Measurements from ENCODE around the gene KCNJ12.
"Not testable (repeated sequence)": the region's sequence is repeated elsewhere in the genome, so short reads cannot be mapped to it uniquely, and the experiment has no call there.

KCNJ12 gene

DNA sequence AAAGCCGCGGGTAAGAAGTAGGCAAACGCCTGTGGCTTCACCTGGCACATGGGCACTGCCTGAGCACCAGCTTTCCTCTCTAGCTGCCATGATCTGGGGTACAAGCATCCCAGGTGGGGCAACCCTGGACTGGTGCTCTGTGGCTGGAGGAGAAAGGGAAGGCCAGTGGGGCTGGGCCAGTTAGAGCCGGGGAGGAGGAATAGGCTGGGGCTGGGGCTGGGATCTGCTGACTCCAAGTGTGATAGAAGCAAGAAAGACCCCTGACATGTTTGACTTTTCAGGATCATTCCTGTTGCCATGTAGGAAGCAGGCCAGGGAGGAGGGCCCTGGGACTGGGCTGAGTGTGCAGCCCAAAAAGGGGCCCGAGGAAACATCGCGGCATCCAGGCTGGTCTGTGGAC lies 48.5 kb downstream of the KCNJ12 start:
- POLR2A ChIA-PET; H3K4me3 ChIP-seq (ENCODE audit: control insufficient read depth in 1 of 7, extremely low read depth in 1 of 7, insufficient read depth in 4 of 7, low read depth in 2 of 7, low read length in 6 of 7); H3K36me3 ChIP-seq (ENCODE audit: control insufficient read depth in 4 of 4, insufficient read depth in 4 of 4, low read length in 3 of 4); DNase-seq; CTCF ChIA-PET; H3K27me3 ChIP-seq (replicated peaks in 2 of 5; ENCODE audit: control insufficient read depth in 4 of 5, insufficient read depth in 5 of 5, low read length in 4 of 5); H3K27ac ChIP-seq (ENCODE audit: insufficient read depth in 1 of 2, low read depth in 1 of 2, low read length in 2 of 2, poor library complexity in 1 of 2, severe bottlenecking in 2 of 2); H3K9me3 ChIP-seq (ENCODE audit: control extremely low read depth in 1 of 5, control insufficient read depth in 4 of 5, insufficient read depth in 2 of 5, low read depth in 1 of 5, low read length in 4 of 5); H3K4me1 ChIP-seq (ENCODE audit: control extremely low read depth in 1 of 4, control insufficient read depth in 4 of 4, insufficient read depth in 4 of 4, low read length in 3 of 4): not testable (repeated sequence)
- WGBS (ENCODE audit: insufficient coverage): 95% methylated on average over 4 of the region's 7 CpGs

DNA sequence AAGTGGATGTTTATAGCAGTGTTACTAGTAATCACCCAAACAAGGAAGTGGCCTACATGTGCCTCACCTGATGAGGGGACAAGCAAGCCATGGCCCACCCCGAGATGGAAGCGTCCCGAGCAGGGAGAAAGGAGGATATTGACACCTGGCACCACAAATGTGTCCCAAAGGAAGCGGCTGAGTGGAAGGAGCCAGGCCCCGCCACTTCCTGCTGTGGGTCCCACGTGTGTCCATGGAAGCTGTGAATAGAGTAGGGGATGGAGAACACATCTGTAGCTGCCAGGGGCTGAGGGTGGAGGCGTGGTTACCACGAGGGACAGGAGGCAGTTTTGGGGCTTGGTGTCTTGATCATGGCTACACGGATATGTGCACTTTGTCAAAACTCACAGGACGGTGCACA lies 49.2 kb downstream of the KCNJ12 start:
- ChIA-PET CTCF (no interaction called here), POLR2A (no interaction called here)
- no peak overlapping the region for H3K4me3 ChIP-seq (ENCODE audit: control insufficient read depth in 1 of 7, extremely low read depth in 1 of 7, insufficient read depth in 4 of 7, low read depth in 2 of 7, low read length in 6 of 7)
- DNase-seq: no peak
- H3K36me3 ChIP-seq (ENCODE audit: control insufficient read depth in 4 of 4, insufficient read depth in 4 of 4, low read length in 3 of 4): no peaks in the 10 kb centered on the region
- H3K9me3 ChIP-seq (ENCODE audit: control extremely low read depth in 1 of 5, control insufficient read depth in 4 of 5, insufficient read depth in 2 of 5, low read depth in 1 of 5, low read length in 4 of 5): no peaks in the 10 kb centered on the region
- H3K4me1 ChIP-seq (ENCODE audit: control extremely low read depth in 1 of 4, control insufficient read depth in 4 of 4, insufficient read depth in 4 of 4, low read length in 3 of 4): no peaks in the 10 kb centered on the region
- no peaks in the 10 kb centered on the region for H3K27me3 ChIP-seq (replicated peaks in 2 of 5; ENCODE audit: control insufficient read depth in 4 of 5, insufficient read depth in 5 of 5, low read length in 4 of 5)
- WGBS (ENCODE audit: insufficient coverage): 79% methylated on average over 8 of the region's 10 CpGs
- H3K27ac ChIP-seq (ENCODE audit: insufficient read depth in 1 of 2, low read depth in 1 of 2, low read length in 2 of 2, poor library complexity in 1 of 2, severe bottlenecking in 2 of 2): no peak overlapping the region

DNA sequence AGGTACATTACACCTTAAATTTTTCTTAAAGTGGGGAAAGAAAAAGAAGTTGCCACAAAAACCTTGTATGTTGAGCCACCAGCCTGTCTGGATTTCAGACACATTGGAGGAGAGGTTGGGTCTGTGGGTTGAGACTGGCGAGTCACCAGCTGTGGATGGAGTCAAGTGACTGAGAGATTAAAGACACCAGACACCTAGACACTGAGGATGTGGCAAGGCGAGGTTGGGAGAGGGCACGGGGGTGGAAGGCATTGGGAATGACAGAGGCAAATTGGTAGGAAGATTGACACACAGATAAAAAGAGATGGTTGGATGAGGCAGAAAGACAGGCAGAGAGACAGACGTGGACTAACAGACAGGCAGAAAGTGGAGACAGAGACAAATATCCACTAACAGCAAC lies 49.6 kb downstream of the KCNJ12 start:
- H3K27ac ChIP-seq (ENCODE audit: insufficient read depth in 1 of 2, low read depth in 1 of 2, low read length in 2 of 2, poor library complexity in 1 of 2, severe bottlenecking in 2 of 2): no peak overlapping the region
- no peaks in the 10 kb centered on the region for H3K4me1 ChIP-seq (ENCODE audit: control extremely low read depth in 1 of 4, control insufficient read depth in 4 of 4, insufficient read depth in 4 of 4, low read length in 3 of 4)
- POLR2A ChIA-PET: no interaction called here
- no peak for DNase-seq
- H3K4me3 ChIP-seq (ENCODE audit: control insufficient read depth in 1 of 7, extremely low read depth in 1 of 7, insufficient read depth in 4 of 7, low read depth in 2 of 7, low read length in 6 of 7): no peak overlapping the region
- no peaks in the 10 kb centered on the region for H3K27me3 ChIP-seq (replicated peaks in 2 of 5; ENCODE audit: control insufficient read depth in 4 of 5, insufficient read depth in 5 of 5, low read length in 4 of 5)
- 67% methylated on average over 4 of the region's 4 CpGs for whole genome bisulfite sequencing (ENCODE audit: insufficient coverage)
- CTCF ChIA-PET: no interaction called here
- no peaks in the 10 kb centered on the region for H3K9me3 ChIP-seq (ENCODE audit: control extremely low read depth in 1 of 5, control insufficient read depth in 4 of 5, insufficient read depth in 2 of 5, low read depth in 1 of 5, low read length in 4 of 5)
- no peaks in the 10 kb centered on the region for H3K36me3 ChIP-seq (ENCODE audit: control insufficient read depth in 4 of 4, insufficient read depth in 4 of 4, low read length in 3 of 4)

DNA sequence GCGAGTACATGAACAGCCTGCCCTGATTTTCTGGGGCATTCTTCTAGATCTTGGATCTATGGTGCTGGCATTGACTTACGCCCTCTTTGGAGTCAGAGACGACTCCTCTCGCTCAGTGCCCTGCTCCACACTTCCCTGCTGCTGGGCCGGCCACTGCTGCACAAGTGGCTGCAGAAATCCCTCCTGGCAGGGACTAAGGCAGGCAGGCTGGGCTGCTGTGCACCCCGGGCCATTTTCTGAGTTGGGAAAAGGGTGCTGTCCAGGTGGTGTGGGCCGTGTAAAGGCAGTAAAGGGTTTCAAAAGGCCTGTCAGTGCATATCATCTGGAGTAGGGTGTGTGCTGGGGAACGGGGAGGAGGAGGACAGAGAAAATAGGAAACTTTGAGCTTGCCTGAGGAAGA lies 50.1 kb downstream of the KCNJ12 start:
- CTCF ChIA-PET; H3K27ac ChIP-seq (ENCODE audit: insufficient read depth in 1 of 2, low read depth in 1 of 2, low read length in 2 of 2, poor library complexity in 1 of 2, severe bottlenecking in 2 of 2); H3K27me3 ChIP-seq (replicated peaks in 2 of 5; ENCODE audit: control insufficient read depth in 4 of 5, insufficient read depth in 5 of 5, low read length in 4 of 5); H3K4me1 ChIP-seq (ENCODE audit: control extremely low read depth in 1 of 4, control insufficient read depth in 4 of 4, insufficient read depth in 4 of 4, low read length in 3 of 4); H3K36me3 ChIP-seq (ENCODE audit: control insufficient read depth in 4 of 4, insufficient read depth in 4 of 4, low read length in 3 of 4); POLR2A ChIA-PET; DNase-seq; H3K9me3 ChIP-seq (ENCODE audit: control extremely low read depth in 1 of 5, control insufficient read depth in 4 of 5, insufficient read depth in 2 of 5, low read depth in 1 of 5, low read length in 4 of 5); H3K4me3 ChIP-seq (ENCODE audit: control insufficient read depth in 1 of 7, extremely low read depth in 1 of 7, insufficient read depth in 4 of 7, low read depth in 2 of 7, low read length in 6 of 7): not testable (repeated sequence)
- 90% methylated on average over 2 of the region's 8 CpGs for WGBS (ENCODE audit: insufficient coverage)

DNA sequence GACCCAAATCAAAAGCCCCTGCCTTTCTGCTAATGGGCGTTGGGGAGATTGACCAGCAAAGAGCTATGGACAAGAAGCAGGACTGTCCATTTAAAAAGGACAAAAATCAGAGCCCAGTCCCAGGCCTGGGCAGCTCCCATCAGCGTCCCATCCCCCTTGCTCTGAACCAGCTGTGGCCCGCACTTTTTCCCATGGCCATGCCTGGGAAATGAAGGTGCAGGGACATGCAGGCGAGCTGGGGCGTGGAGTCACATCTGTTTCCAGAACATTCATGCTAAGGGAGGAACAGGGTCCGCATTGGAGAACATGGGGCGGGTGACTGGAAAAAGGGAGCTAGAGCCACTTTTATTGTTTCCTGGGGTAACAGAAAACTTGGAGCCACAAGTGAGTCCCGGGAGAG lies 50.7 kb downstream of the KCNJ12 start:
- H3K4me1 ChIP-seq (ENCODE audit: control extremely low read depth in 1 of 4, control insufficient read depth in 4 of 4, insufficient read depth in 4 of 4, low read length in 3 of 4); H3K36me3 ChIP-seq (ENCODE audit: control insufficient read depth in 4 of 4, insufficient read depth in 4 of 4, low read length in 3 of 4); DNase-seq; CTCF ChIA-PET; H3K27ac ChIP-seq (ENCODE audit: insufficient read depth in 1 of 2, low read depth in 1 of 2, low read length in 2 of 2, poor library complexity in 1 of 2, severe bottlenecking in 2 of 2); H3K4me3 ChIP-seq (ENCODE audit: control insufficient read depth in 1 of 7, extremely low read depth in 1 of 7, insufficient read depth in 4 of 7, low read depth in 2 of 7, low read length in 6 of 7); H3K27me3 ChIP-seq (replicated peaks in 2 of 5; ENCODE audit: control insufficient read depth in 4 of 5, insufficient read depth in 5 of 5, low read length in 4 of 5); H3K9me3 ChIP-seq (ENCODE audit: control extremely low read depth in 1 of 5, control insufficient read depth in 4 of 5, insufficient read depth in 2 of 5, low read depth in 1 of 5, low read length in 4 of 5); POLR2A ChIA-PET: not testable (repeated sequence)
- 100% methylated on average over 4 of the region's 8 CpGs for WGBS (ENCODE audit: insufficient coverage)

DNA sequence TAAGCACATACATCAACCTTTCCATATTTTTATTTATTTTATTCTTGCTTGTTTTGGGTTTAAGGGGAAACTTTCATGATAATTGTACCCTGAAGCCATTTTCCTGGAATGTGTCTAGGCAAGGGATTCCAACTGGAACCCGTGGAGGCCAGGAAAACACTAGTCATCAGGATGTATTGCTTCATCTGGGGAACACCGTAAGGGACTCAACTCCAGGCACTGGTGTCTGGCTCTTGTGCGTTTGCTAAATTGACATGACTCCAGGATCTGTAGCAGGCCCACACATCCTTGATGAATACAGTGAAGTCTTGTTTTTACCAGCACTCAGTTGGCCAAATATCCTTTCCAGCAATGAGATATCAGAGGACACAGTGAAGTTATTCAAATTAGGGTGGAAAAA lies 51.6 kb downstream of the KCNJ12 start:
- POLR2A ChIA-PET; H3K9me3 ChIP-seq (ENCODE audit: control extremely low read depth in 1 of 5, control insufficient read depth in 4 of 5, insufficient read depth in 2 of 5, low read depth in 1 of 5, low read length in 4 of 5); CTCF ChIA-PET; H3K4me3 ChIP-seq (ENCODE audit: control insufficient read depth in 1 of 7, extremely low read depth in 1 of 7, insufficient read depth in 4 of 7, low read depth in 2 of 7, low read length in 6 of 7); H3K4me1 ChIP-seq (ENCODE audit: control extremely low read depth in 1 of 4, control insufficient read depth in 4 of 4, insufficient read depth in 4 of 4, low read length in 3 of 4); DNase-seq; H3K27ac ChIP-seq (ENCODE audit: insufficient read depth in 1 of 2, low read depth in 1 of 2, low read length in 2 of 2, poor library complexity in 1 of 2, severe bottlenecking in 2 of 2); H3K36me3 ChIP-seq (ENCODE audit: control insufficient read depth in 4 of 4, insufficient read depth in 4 of 4, low read length in 3 of 4); H3K27me3 ChIP-seq (replicated peaks in 2 of 5; ENCODE audit: control insufficient read depth in 4 of 5, insufficient read depth in 5 of 5, low read length in 4 of 5): not testable (repeated sequence)
- whole genome bisulfite sequencing (ENCODE audit: insufficient coverage): no CpG with 5 or more reads among the region's 3 CpGs

DNA sequence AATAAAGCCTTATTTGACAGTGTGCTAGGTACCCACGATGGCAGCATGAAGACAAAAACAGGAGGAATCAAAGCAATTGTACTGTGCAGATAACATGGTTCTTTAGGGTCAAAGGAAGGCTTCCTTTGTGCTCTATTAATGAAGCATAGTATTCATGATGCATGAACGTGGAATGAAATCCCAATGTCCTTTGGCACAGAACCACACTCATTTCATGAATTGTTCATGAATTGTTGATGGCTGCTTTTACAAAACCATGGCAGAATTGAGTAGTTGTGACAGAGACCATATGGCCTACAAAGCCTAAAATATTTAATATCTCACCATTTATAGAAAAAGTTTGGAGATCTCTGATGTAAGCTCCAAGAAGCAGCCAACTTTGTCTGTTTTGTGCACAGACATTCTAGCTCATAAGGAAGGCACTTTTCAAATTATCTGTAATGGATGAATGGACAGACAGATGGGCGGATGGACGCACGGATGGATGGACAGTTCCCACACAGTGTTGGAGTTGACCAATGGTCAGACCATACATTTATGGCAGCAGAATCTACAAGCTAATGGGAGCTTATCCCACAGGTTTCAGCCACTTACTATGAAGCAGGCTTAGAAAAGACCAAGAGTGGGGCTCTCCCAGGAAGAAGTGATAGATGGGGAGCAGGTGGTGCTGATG lies 52.7 kb downstream of the KCNJ12 start:
- H3K36me3 ChIP-seq (ENCODE audit: control insufficient read depth in 4 of 4, insufficient read depth in 4 of 4, low read length in 3 of 4); H3K4me3 ChIP-seq (ENCODE audit: control insufficient read depth in 1 of 7, extremely low read depth in 1 of 7, insufficient read depth in 4 of 7, low read depth in 2 of 7, low read length in 6 of 7); DNase-seq; H3K27ac ChIP-seq (ENCODE audit: insufficient read depth in 1 of 2, low read depth in 1 of 2, low read length in 2 of 2, poor library complexity in 1 of 2, severe bottlenecking in 2 of 2); H3K4me1 ChIP-seq (ENCODE audit: control extremely low read depth in 1 of 4, control insufficient read depth in 4 of 4, insufficient read depth in 4 of 4, low read length in 3 of 4); CTCF ChIA-PET; H3K27me3 ChIP-seq (replicated peaks in 2 of 5; ENCODE audit: control insufficient read depth in 4 of 5, insufficient read depth in 5 of 5, low read length in 4 of 5); H3K9me3 ChIP-seq (ENCODE audit: control extremely low read depth in 1 of 5, control insufficient read depth in 4 of 5, insufficient read depth in 2 of 5, low read depth in 1 of 5, low read length in 4 of 5); POLR2A ChIA-PET: not testable (repeated sequence)
- 85% methylated on average over 3 of the region's 5 CpGs for WGBS (ENCODE audit: insufficient coverage)

All from common myeloid progenitor, CD34-positive (primary cell).